Osteoblast (primary cell): ENCODE data around the gene SLC39A11. TPM values are rescaled to one million over a fixed set of nuclear protein-coding genes. Genes with fewer than 3 reads are reported as not detected.

Source experiments
- DNase-seq: peaks from one replicate; pipeline ENCODE4 v3.0.0; 2011; ENCODE audit warnings: low spot score, mixed read lengths; ENCODE audit not compliant: insufficient read length; ENCODE audit errors: missing footprints
- H2AFZ ChIP-seq: 2 replicates; pipeline ENCODE4 v1.6.0; 2011; ENCODE audit warnings: mild to moderate bottlenecking, low read length
- H3K27ac ChIP-seq: 2 replicates; pipeline ENCODE4 v1.5.1; 2011; ENCODE audit warnings: mild to moderate bottlenecking, low read depth, low read length, moderate library complexity
- H3K27me3 ChIP-seq: 2 replicates; pipeline ENCODE4 v1.6.0; 2012; ENCODE audit warnings: mild to moderate bottlenecking, control low read depth, inconsistent platforms, low read length, moderate library complexity; ENCODE audit not compliant: insufficient read depth
- H3K36me3 ChIP-seq: 2 replicates; pipeline ENCODE4 v1.5.1; 2011; ENCODE audit warnings: mild to moderate bottlenecking, low read length, control low read depth, moderate library complexity; ENCODE audit not compliant: insufficient read depth
- H3K4me1 ChIP-seq: 2 replicates; pipeline ENCODE4 v1.5.1; 2011; ENCODE audit warnings: mild to moderate bottlenecking, low read length, control low read depth, moderate library complexity; ENCODE audit not compliant: insufficient read depth
- H3K4me2 ChIP-seq: 2 replicates; pipeline ENCODE4 v1.6.0; 2011; ENCODE audit warnings: mild to moderate bottlenecking, low read length; ENCODE audit not compliant: insufficient read depth
- H3K4me3 ChIP-seq: fragments of 200-600 bp; sonication (generic); 3 replicates; pipeline ENCODE4 v1.5.1; 2012; ENCODE audit warnings: mild to moderate bottlenecking, low read length, inconsistent platforms; ENCODE audit not compliant: insufficient read depth
- H3K79me2 ChIP-seq: 2 replicates; pipeline ENCODE4 v1.6.0; 2012; ENCODE audit warnings: mild to moderate bottlenecking, low read length, control low read depth, inconsistent platforms; ENCODE audit not compliant: insufficient read depth
- H3K9me3 ChIP-seq: 2 replicates; pipeline ENCODE4 v1.5.1; 2011; ENCODE audit warnings: low read depth, low read length, control low read depth
- H4K20me1 ChIP-seq: 2 replicates; pipeline ENCODE4 v1.6.0; 2012; ENCODE audit warnings: mild to moderate bottlenecking, low read length, control low read depth; ENCODE audit not compliant: insufficient read depth
- CTCF ChIP-seq: IDR thresholded peaks from 2 replicates; pipeline ENCODE4 v1.5.1; 2011; ENCODE audit warnings: mild to moderate bottlenecking, low read depth, low read length, moderate library complexity; ENCODE audit errors: extremely low read depth
- total RNA-seq: library from RNA; depleted of rRNA; stranded (reverse); fragments of >200 nt; gene quantifications from 2 replicates; pipeline ENCODE4 v1.2.3, GENCODE V29; 2012

The SLC39A11 gene
- total RNA-seq, 1 donor = 27.1 TPM

DNA sequence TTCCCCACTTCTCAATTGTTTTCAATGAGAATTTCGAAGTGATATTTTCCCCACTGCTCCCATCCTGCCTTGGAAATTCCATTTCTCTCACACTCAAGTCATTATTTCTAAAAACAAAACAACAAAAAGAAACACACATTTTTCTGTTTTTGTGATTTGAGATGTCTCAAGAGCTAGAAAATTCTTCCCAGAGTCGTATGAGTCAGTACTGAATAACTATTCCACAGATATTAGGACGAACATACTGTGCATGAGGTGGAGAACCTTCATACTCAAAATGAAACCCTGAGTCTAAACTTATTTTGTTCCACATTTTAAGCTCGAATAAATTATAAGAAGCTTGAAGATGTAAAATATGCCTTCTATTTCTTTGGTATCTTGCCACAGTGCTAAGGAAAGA lies 204.6 kb downstream of the SLC39A11 start:
- DNase-seq = no peak
- no peak for TF ChIP-seq CTCF

DNA sequence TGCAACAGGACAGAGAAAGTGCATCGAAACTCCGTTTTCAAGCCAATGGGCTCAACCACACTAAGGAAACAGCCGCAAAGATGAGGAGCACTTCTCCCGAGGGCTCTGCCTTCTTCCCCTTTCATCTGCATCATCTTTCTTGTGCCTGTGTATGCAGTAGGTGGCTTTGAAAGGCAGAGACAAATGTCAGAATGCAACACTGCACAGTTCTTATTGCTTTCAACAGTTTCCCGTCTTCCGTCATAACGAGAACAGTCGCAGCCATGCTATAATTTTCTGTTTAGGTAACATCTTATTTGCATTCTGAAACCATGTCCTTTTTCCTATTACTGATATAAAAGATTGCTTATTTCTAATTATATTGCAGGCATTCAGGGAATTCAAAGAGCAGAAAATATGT lies 205.2 kb downstream of the SLC39A11 start:
- no peak overlapping the region for H3K27ac ChIP-seq
- peaks cover 8% of the 10 kb centered on the region for H3K4me1 ChIP-seq
- no peak overlapping the region for H2AFZ ChIP-seq
- no peak overlapping the region for H3K4me2 ChIP-seq
- no peaks in the 10 kb centered on the region for H4K20me1 ChIP-seq
- H3K27me3 ChIP-seq = no peaks in the 10 kb centered on the region
- no peak for TF ChIP-seq CTCF
- H3K4me3 ChIP-seq = no peak overlapping the region
- no peaks in the 10 kb centered on the region for H3K9me3 ChIP-seq
- no peaks in the 10 kb centered on the region for H3K79me2 ChIP-seq
- H3K36me3 ChIP-seq = no peaks in the 10 kb centered on the region
- DNase-seq = no peak

More for the DNA sequence above, 204.6 kb downstream of the SLC39A11 start:
- Histone ChIP-seq H4K20me1 (no peaks in the 10 kb centered on the region), H3K27ac (no peak overlapping the region), H3K36me3 (no peaks in the 10 kb centered on the region), H3K79me2 (no peaks in the 10 kb centered on the region), H3K4me1 (peaks cover 9% of the 10 kb centered on the region), H3K9me3 (no peaks in the 10 kb centered on the region), H3K27me3 (no peaks in the 10 kb centered on the region), H2AFZ (no peak overlapping the region), H3K4me3 (no peak overlapping the region), H3K4me2 (no peak overlapping the region)

- Histone ChIP-seq H3K4me1 (peaks cover 8% of the 10 kb centered on the region), H3K27ac (no peak overlapping the region), H2AFZ (no peak overlapping the region), H3K27me3 (no peaks in the 10 kb centered on the region), H3K36me3 (no peaks in the 10 kb centered on the region), H4K20me1 (no peaks in the 10 kb centered on the region), H3K79me2 (no peaks in the 10 kb centered on the region), H3K4me3 (no peak overlapping the region), H3K4me2 (no peak overlapping the region), H3K9me3 (no peaks in the 10 kb centered on the region)
- DNase-seq = no peak
- no peak for TF ChIP-seq CTCF
These were observed 205.9 kb downstream of the SLC39A11 start for GRCh38 chr17:72886622-72887021.

DNA sequence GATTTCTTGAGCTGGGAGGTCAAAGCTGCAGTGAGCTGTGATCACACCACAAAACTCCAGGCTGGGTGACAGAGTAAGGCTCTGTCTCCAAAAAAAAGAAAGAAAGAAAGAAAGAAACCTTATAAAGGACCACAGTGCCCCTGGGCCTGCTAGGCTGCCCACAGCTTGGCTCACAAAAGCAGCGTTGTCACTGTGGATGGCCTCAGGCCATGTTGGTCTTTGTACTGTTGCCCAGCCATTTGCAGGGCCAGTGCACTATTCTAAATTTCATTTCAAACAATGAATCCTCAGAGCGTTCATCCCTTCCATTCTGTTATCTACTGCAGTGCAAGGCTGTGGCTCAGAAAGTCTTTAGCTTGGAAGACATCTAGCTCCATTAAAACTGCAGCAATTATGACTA lies 208.4 kb downstream of the SLC39A11 start:
- H3K36me3 ChIP-seq = no peaks in the 10 kb centered on the region
- H4K20me1 ChIP-seq = no peaks in the 10 kb centered on the region
- no peaks in the 10 kb centered on the region for H3K79me2 ChIP-seq
- H3K27me3 ChIP-seq = no peaks in the 10 kb centered on the region
- H3K4me1 ChIP-seq = no peaks in the 10 kb centered on the region
- no peak overlapping the region for H3K4me3 ChIP-seq
- no peak overlapping the region for H3K4me2 ChIP-seq
- DNase-seq = no peak
- no peak for TF ChIP-seq CTCF
- H2AFZ ChIP-seq = no peak overlapping the region
- H3K27ac ChIP-seq = no peak overlapping the region
- H3K9me3 ChIP-seq = peaks cover 3% of the 10 kb centered on the region
